ENCODE measurements around the gene NGDN.

NGDN gene

GRCh38 chr14:23434488-23435222 is 34.8 kb upstream of the NGDN start:
- DNase-seq, result no peak
- TF ChIP-seq GATA1 (IDR thresholded peaks at IDR 0.05; ENCODE audit: low read depth, low read length) (no peak), POLR2A (IDR thresholded peaks at IDR 0.05; ENCODE audit: low read length) (no peak)

- TF ChIP-seq POLR2A (IDR thresholded peaks at IDR 0.05; ENCODE audit: low read length) (no peak), GATA1 (IDR thresholded peaks at IDR 0.05; ENCODE audit: low read depth, low read length) (no peak)
- DNase-seq, result no peak
Measured at GRCh38 chr14:23435543-23436326, 33.8 kb upstream of the NGDN start, which contains the start of gene MYH7. Gene MYH7, minus strand, starts transcription at chr14:23435660. Its CDS starts 1,928 bp downstream, at chr14:23433732.

- no peak for DNase-seq
- TF ChIP-seq POLR2A (IDR thresholded peaks at IDR 0.05; ENCODE audit: low read length) (no peak), GATA1 (IDR thresholded peaks at IDR 0.05; ENCODE audit: low read depth, low read length) (no peak)
Measured at GRCh38 chr14:23436327-23437132, 33.0 kb upstream of the NGDN start.

GRCh38 chr14:23437133-23438100 is 32.1 kb upstream of the NGDN start:
- TF ChIP-seq GATA1 (IDR thresholded peaks at IDR 0.05; ENCODE audit: low read depth, low read length) (no peak), POLR2A (IDR thresholded peaks at IDR 0.05; ENCODE audit: low read length) (no peak)
- peak; percentile 55 to 64 for DNase-seq

GRCh38 chr14:23438101-23438971 is 31.2 kb upstream of the NGDN start:
- TF ChIP-seq GATA1 (IDR thresholded peaks at IDR 0.05; ENCODE audit: low read depth, low read length) (no peak), POLR2A (IDR thresholded peaks at IDR 0.05; ENCODE audit: low read length) (no peak)
- DNase-seq, result peak; percentile 55 to 78

- DNase-seq, result no peak
- no peak for TF ChIP-seq POLR2A (IDR thresholded peaks at IDR 0.05; ENCODE audit: low read length)
- no peak for TF ChIP-seq GATA1 (IDR thresholded peaks at IDR 0.05; ENCODE audit: low read depth, low read length)
Measured at GRCh38 chr14:23439107-23439835, 30.2 kb upstream of the NGDN start.

GRCh38 chr14:23441076-23441475 is 28.4 kb upstream of the NGDN start:
- DNase-seq, result no peak
- TF ChIP-seq GATA1 (IDR thresholded peaks at IDR 0.05; ENCODE audit: low read depth, low read length) (no peak), POLR2A (IDR thresholded peaks at IDR 0.05; ENCODE audit: low read length) (no peak)

GRCh38 chr14:23442721-23443356 is 26.7 kb upstream of the NGDN start:
- TF ChIP-seq POLR2A (IDR thresholded peaks at IDR 0.05; ENCODE audit: low read length), result no peak
- no peak for TF ChIP-seq GATA1 (IDR thresholded peaks at IDR 0.05; ENCODE audit: low read depth, low read length)
- DNase-seq, result no peak

GRCh38 chr14:23443411-23443812 is 26.1 kb upstream of the NGDN start:
- TF ChIP-seq POLR2A (IDR thresholded peaks at IDR 0.05; ENCODE audit: low read length) (no peak), GATA1 (IDR thresholded peaks at IDR 0.05; ENCODE audit: low read depth, low read length) (no peak)
- no peak for DNase-seq

GRCh38 chr14:23443881-23444280 is 25.6 kb upstream of the NGDN start:
- no peak for TF ChIP-seq GATA1 (IDR thresholded peaks at IDR 0.05; ENCODE audit: low read depth, low read length)
- no peak for TF ChIP-seq POLR2A (IDR thresholded peaks at IDR 0.05; ENCODE audit: low read length)
- no peak for DNase-seq

GRCh38 chr14:23444314-23444713 is 25.2 kb upstream of the NGDN start:
- TF ChIP-seq POLR2A (IDR thresholded peaks at IDR 0.05; ENCODE audit: low read length) (no peak), GATA1 (IDR thresholded peaks at IDR 0.05; ENCODE audit: low read depth, low read length) (no peak)
- DNase-seq, result no peak
